GM19438 (cell line): ENCODE data around the gene AXL.

Source experiments
- ATAC-seq: cut with Tn5 transposase; IDR thresholded peaks from one replicate; pipeline ENCODE4 v1.9.1; 2021; ENCODE audit warnings: low read depth; ENCODE audit not compliant: unreplicated experiment

AXL gene

DNA sequence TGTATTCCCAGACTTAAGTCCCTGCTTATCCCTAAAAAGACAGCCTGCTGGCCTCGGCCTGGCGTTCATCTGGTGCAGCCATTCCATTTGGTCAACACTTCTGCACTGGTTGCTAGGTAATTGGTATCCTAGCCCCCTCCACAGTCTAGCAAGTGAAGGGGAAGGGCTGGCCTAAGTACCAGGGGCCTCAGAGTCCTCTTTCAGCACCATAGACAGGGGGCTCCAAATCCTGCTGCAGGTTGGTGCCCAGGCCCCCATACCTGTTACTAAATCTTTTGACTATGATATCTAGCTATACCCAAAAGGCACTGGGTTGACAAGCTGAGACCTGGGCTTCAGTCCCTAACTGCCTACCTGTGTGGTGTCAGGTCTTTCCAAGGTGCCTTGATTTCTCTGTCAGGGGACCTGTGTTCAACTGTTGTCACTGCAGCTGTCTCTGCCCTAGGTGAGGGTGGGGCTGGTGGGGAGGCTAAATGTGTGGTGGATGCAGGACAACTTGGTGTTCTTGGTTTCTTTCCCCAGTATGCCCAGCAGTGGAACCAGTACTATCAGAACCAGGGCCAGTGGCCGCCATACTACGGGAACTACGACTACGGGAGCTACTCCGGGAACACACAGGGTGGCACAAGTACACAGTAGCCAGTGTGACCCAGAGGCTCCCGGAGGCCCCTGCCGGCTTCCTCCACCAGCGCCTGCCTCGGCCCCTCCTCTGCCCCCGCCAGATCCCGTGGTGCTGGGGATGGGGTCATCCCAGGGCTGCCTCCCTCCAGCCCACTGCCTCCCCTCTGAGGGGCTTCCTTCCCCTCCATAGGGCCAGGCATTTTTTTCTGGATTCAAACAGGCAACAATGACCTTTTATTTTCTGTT is 87.1 kb downstream of the AXL start:
- ATAC-seq: no peak

DNA sequence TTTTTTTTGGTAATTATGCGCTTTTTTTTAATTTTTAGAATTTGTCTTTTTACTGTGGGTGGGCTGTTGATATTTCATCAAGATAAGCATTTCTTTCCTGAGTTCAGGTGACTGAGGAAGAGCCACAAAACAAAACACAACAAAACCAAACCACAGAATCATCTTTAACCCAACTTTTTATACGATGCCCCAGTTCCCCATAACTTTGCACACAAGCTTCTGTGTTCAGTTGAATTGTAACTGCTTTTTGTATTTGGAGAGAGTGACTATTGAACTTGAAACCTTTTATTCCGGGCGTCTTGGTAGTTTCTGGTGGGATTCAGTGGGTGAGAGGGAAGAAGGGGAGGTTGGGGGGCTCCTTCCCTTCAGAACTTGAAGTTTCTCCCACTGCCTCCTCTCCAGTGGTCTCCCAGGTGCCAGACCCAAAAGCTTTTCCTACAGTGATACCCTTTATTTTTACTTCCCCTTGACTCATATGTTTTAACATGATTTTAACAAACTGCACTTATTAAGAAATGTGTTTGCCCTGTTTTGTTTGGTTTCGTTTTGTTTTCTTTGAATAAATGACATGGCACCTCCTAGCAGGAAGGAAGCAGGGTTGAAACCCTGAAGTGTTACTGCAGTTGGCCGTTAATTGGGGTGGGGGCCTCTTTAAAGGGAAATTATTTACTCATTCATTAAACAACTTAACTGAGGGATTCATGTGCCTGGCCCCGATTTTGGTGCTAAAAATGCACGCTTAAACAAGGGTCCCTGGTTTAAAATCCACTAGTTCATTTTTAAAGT is 88.3 kb downstream of the AXL start:
- ATAC-seq: no peak

- no peak for ATAC-seq
These were observed 89.0 kb downstream of the AXL start for GRCh38 chr19:41307954-41308449.

DNA sequence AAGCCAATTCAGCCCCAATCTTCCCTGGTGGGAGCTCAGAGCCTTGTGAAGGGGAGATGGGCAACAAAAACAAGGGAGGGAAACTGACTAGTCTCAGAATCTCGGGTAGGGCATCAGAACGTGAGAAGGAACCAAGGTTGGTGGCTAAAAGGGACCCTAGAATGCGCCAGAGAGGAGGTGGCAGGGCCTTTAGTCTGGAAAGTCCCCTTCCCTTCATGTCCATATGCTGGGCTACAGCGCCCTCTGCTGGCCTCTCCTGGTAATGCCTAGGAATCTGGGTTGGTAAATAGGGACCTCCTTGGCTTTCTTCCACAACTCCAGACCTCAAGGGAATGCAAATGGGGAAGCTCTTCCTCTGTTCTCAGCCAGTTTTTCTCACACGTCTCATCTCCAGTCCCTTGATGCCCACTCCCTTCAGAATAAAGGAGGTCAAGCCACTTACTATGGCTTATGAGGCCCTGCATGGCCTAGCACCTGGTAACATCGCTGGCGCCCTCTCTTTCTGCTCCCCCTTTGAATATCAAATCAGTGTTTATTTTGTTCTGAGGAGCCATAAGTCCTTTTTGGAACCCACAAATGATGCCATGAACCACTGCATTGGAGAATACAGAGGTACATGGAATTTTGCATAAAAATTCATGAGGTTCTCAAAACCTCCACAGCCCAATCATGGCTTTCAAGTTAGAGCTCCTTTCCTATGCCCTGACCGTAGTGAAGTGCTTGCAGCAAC is 89.6 kb downstream of the AXL start:
- no peak for ATAC-seq

DNA sequence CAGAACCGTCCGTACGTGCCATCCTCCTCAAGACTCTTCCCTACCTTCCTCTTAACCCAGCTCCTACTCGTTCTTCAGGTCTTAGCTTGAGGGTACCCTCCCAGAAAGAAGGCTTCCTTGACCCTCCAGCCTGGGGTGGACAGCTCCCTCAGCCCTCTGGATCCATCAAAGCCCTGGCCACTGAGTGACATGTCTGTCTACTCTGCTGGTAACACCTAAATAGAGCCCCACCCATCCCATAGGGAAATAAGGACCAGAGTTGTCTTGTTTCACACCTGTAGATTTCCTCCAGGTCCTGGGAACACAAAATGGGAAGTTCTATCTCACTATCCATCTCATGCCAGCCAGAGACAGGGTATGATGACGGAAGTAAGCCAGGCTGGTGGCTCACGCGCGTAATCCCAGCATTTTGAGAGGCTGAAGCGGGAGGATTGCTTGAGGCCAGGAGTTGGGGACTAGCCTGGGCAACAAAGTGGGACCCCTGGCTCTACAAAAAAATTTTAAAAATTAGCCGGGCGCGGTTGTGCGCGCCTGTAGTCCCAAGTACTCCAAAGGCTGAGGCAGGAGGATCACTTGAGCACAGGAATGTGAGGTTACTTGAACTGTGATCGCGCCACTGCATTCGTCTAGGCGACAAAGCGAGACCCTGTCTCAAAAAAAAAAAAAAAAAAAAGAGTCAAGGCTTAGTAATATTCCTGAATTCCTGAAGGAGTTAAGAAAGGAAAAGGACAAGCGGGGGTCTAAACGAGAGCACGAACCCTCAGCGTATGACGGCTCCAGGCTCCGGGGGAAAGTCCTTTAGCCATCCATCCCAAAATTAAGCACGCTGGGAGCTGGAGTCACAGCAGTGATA is 90.4 kb downstream of the AXL start:
- ATAC-seq: no peak

GRCh38 chr19:41310033-41310831 is 91.2 kb downstream of the AXL start, which contains the start of gene CCDC97:
TSS of gene CCDC97 (plus strand) at chr19:41310172. CDS start at chr19:41310311, 139 bp downstream.
- peak; percentile 73 for ATAC-seq

- ATAC-seq: no peak
These were observed 92.0 kb downstream of the AXL start for GRCh38 chr19:41311072-41311471.
